ENCODE measurements around the gene CYREN.

CYREN gene

GRCh38 chr7:135185471-135186260 lies 15.2 kb upstream of the CYREN start:
- no peak for DNase-seq (ENCODE audit: low read depth)
- TF ChIP-seq CTCF (IDR thresholded peaks at IDR 0.05; ENCODE audit: insufficient read depth, low read depth, low read length, missing control alignments) = no peak
- H3K4me3 ChIP-seq (ENCODE audit: low read length) = no peak overlapping the region

DNA sequence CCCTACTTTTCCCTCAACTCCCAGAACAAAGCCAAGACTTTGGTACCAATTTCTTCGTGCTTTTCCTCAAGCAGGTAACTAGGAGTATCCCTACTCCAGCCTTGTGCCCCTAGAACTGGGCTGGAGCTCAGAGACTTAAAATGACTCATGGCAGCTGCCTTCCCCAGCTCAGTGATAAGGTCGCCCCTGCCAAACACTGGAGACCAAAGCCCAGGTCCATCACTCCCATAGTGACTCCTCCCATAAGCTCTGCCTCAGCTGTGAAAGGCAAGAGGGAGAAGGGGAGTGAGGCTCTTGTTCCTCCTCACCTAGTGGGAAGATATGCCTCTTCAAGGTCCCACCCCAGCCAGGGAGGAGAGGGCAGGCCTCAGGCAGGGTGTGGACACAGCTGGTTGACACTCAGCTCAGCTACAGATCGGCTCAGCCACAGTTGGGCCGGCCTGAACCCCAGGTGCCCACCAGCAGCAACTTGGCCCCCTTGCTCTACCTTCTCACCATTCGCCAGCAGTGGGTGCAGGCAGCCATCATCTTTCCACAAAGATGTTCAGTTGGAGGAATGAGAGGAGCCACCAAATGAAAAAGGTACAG lies 13.8 kb upstream of the CYREN start:
- no peak for DNase-seq (ENCODE audit: low read depth)
- no peak overlapping the region for H3K4me3 ChIP-seq (ENCODE audit: low read length)
- no peak for TF ChIP-seq CTCF (IDR thresholded peaks at IDR 0.05; ENCODE audit: insufficient read depth, low read depth, low read length, missing control alignments)

DNA sequence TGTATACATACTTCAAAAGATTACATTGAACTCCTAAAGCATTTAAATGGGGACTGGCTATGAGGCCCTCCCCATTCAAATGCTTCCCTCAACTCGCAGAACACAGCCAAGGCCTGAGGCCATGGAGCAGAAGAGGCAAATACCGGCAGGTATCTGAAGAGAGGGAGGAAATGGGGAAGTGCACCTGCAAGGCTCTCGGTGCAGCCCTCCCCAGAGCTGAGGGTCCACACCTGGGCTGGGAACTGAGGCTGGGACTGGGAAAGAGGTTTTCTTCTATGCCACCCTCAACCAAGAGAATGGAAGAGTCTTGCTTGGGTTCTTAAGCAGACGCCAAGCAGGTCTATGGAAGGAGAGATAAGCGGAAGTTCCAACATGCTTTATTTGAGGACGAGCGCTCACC lies 13.0 kb upstream of the CYREN start:
- no peak overlapping the region for H3K4me3 ChIP-seq (ENCODE audit: low read length)
- no peak for TF ChIP-seq CTCF (IDR thresholded peaks at IDR 0.05; ENCODE audit: insufficient read depth, low read depth, low read length, missing control alignments)
- DNase-seq (ENCODE audit: low read depth) = no peak

- no peak overlapping the region for H3K4me3 ChIP-seq (ENCODE audit: low read length)
- TF ChIP-seq CTCF (IDR thresholded peaks at IDR 0.05; ENCODE audit: insufficient read depth, low read depth, low read length, missing control alignments) = no peak
- DNase-seq (ENCODE audit: low read depth) = no peak
Measured at GRCh38 chr7:135181929-135182678, 11.6 kb upstream of the CYREN start.

DNA sequence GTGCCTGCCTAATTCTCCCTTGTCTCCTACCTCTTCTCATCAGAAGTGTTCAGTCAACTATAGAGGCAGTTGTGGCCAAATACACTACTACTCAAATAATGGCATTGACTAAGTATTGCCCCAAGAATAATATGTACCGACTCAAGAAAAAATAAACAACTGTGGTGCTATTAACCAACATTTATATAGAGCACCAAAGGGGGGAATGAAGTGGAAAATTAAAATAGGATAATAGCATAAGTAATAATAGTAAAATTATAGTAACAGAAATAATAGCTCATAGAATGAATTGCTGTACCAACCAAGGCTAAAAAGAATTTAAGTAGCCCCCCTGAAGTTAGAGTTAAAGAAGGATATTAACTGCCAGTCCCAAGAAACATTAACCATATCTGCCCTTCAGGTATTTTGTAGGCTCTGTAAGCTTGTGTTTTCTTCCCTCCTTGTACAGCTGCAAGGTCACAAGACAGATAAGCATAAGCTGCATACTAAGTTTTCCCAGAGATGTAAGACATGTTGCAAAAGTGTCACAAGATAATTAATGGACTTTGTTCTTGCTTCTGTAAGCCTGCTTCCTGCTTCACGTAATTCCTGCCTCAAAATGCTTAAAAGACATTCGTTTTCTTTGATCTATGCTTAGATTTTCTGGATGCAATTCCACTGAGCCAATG lies 10.9 kb upstream of the CYREN start:
- H3K4me3 ChIP-seq (ENCODE audit: low read length) = no peak overlapping the region
- no peak for DNase-seq (ENCODE audit: low read depth)
- no peak for TF ChIP-seq CTCF (IDR thresholded peaks at IDR 0.05; ENCODE audit: insufficient read depth, low read depth, low read length, missing control alignments)

DNA sequence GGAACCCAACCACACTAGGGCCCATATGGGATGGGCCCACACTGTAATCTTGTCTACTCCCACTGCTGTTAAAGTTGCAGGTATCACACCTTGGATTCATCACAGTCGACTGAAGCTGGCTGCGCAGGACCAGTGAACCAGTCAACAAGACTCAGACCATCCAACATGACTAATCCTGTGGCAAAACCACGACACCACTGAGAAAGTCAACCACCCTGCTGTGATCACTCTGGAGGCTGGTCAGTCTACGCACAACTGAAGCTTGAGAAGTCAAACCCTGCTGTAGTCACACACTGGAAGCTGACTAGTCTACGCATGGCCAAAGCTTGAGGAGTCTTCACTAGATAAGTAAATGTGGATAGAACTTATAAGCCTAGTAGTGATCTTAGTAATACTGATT lies 9.6 kb upstream of the CYREN start:
- no peak overlapping the region for H3K4me3 ChIP-seq (ENCODE audit: low read length)
- no peak for TF ChIP-seq CTCF (IDR thresholded peaks at IDR 0.05; ENCODE audit: insufficient read depth, low read depth, low read length, missing control alignments)
- peak; percentile 24 for DNase-seq (ENCODE audit: low read depth)
